ENCODE measurements around the gene ITSN1.
A peak's percentile ranks its signal among the peaks of the same experiment; 100 is the strongest.
"Not testable (repeated sequence)": the region's sequence is repeated elsewhere in the genome, so short reads cannot be mapped to it uniquely, and the experiment has no call there.

Gene ITSN1

GRCh38 chr21:33899199-33899598 lies 256.9 kb downstream of the ITSN1 start:
- DNase-seq: no peak

GRCh38 chr21:33901412-33902288 lies 259.3 kb downstream of the ITSN1 start:
- DNase-seq: peak; percentile 16

DNA sequence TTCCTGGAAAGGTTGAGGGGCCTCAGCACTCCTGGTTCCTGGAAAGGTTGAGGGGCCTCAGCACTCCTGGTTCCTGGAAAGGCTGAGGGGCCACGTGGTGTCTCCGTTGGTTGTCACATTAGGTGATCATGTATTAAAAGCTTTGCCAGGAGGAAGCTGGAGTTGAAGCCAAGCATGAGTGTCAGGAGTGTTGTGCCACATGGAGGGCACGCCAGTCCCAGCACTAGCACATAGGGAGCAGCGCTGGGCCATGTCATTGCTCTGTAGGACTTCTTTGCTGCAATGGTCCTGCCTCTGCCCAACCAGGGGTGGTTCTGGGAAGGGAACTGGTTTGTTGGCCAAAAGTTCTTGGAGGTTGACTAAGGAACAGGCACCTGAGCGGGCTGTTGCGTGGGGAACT lies 260.0 kb downstream of the ITSN1 start:
- no peak for DNase-seq

GRCh38 chr21:33904041-33904440 lies 261.7 kb downstream of the ITSN1 start:
- no peak for DNase-seq

- no peak for DNase-seq
These were observed 266.5 kb downstream of the ITSN1 start for GRCh38 chr21:33908760-33909159.

DNA sequence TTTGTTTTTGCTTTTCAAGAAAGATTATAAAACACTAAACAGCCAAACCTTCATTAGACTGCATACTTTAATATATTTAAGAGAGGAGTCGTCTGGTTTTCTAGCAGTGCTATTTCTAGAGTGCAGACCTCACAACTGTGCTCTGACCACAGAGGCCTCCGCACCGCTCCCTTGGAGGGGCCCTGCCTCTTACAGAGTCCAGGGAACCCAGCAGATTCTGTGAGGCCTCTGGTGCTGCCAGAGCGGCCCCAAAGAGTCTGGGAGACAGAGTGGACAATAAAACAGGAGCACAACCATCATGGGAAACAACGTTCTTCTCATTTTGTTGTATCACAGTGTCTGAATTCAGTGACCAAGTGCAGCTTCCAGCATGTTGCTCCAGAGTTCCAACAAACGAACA lies 267.5 kb downstream of the ITSN1 start:
- DNase-seq: no peak

DNA sequence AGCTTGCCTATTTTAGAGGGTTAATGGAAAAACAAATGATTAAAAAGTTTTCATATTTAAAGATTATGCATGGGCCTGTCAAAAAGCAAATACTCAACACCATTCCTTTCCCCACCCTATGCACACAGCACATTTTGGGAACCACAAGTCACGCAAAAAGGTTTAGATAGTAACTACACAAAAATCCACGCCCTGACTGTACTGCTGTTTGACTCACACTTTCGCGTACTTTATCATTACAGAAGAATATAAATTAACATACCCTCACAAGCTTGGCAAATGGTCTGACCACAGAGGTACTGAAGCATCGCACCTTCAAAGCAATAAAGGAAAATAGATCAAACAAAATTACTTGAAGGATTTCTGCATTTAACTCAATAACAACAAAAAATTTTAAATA lies 271.9 kb downstream of the ITSN1 start:
- peak; percentile 34 for DNase-seq

- DNase-seq: peak; percentile 99
These were observed 273.3 kb downstream of the ITSN1 start, which contains the start of gene ATP5PO for GRCh38 chr21:33915368-33916199. ATP5PO (minus strand) TSS chr21:33915804; CDS start chr21:33915763, 41 bp downstream.

- DNase-seq: no peak
These were observed 273.9 kb downstream of the ITSN1 start for GRCh38 chr21:33916200-33916567.

- no peak for DNase-seq
These were observed 275.1 kb downstream of the ITSN1 start for GRCh38 chr21:33917421-33917820.

- peak; percentile 91 for DNase-seq
These were observed 281.9 kb downstream of the ITSN1 start for GRCh38 chr21:33924079-33924765.

GRCh38 chr21:33924766-33925100 lies 282.4 kb downstream of the ITSN1 start:
- DNase-seq: no peak

DNA sequence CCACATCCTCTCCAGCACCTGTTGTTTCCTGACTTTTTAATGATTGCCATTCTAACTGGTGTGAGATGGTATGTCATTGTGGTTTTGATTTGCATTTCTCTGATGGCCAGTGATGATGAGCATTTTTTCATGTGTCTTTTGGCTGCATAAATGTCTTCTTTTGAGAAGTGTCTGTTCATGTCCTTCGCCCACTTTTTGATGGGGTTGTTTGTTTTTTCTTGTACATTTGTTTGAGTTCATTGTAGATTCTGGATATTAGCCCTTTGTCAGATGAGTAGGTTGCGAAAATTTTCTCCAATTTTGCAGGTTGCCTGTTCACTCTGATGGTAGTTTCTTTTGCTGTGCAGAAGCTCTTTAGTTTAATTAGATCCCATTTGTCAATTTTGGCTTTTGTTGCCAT lies 283.9 kb downstream of the ITSN1 start:
- DNase-seq: not testable (repeated sequence)

DNA sequence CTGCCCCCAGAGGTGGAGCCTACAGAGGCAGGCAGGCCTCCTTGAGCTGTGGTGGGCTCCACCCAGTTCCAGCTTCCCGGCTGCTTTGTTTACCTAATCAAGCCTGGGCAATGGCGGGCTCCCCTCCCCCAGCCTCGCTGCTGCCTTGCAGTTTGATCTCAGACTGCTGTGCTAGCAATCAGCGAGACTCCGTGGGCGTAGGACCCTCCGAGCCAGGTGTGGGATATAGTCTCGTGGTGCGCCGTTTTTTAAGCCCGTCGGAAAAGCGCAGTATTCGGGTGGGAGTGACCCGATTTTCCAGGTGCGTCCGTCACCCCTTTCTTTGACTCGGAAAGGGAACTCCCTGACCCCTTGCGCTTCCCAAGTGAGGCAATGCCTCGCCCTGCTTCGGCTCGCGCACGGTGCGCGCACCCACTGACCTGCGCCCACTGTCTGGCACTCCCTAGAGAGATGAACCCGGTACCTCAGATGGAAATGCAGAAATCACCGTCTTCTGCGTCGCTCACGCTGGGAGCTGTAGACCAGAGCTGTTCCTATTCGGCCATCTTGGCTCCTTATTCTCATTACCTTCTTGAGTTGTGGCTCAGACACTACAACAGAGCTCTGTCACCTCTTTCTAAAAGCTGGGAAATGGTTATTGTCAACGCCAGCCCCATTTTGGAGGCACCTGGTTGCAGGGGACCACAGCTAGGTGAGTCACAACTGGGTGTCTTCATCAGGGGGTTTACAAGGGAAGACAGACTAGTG lies 288.9 kb downstream of the ITSN1 start:
- DNase-seq: peak; percentile 67

DNA sequence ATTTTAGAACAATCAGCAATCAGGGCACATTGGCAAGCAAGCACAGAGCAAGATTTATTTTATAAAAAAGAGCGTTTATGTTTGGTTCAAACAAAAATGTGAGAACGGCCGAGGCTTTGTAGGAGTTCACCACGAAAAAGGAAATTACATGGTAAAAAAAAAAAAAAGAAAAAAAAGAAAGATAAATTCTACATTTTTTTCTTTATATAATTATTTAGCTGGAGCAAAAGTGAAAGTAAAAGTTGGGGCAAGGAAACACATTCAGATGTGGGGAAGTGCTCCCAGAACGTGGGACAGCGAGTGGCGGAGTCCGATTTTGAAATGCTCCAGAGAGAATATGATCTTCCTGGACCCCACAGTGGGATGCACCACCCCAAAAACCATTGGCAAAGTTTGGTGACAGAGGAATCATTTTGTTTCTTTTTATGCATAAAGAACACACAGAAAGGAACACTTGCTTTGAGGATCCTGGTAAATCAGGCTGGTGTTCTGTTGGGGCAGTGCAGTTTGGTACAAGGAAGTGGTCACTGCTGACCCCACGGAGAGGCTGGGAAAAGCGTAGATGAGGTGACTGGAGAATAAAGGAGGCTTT lies 289.6 kb downstream of the ITSN1 start:
- DNase-seq: peak; percentile 43

DNA sequence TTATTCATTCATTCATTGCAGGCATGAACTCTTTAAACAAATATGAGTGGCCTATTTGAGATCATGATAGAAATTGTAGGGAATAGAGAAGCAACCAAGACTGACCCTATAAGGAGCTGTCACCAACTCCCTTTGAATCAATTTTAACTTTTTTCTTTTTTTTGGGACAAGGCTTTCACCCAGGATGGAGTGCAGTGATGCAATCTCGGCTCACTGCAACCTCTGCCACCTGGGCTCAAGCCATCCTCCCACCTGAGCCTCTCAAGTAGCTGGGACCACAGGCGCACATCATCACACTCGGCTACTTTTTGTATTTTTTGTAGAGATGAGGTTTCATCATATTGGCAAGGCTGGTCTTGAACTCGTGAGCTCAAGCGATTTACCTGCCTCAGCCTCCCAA lies 290.4 kb downstream of the ITSN1 start:
- no peak for DNase-seq

GRCh38 chr21:33936301-33937038 lies 294.2 kb downstream of the ITSN1 start:
- DNase-seq: peak; percentile 36

GRCh38 chr21:33937146-33937545 lies 294.8 kb downstream of the ITSN1 start:
- DNase-seq: no peak

DNA sequence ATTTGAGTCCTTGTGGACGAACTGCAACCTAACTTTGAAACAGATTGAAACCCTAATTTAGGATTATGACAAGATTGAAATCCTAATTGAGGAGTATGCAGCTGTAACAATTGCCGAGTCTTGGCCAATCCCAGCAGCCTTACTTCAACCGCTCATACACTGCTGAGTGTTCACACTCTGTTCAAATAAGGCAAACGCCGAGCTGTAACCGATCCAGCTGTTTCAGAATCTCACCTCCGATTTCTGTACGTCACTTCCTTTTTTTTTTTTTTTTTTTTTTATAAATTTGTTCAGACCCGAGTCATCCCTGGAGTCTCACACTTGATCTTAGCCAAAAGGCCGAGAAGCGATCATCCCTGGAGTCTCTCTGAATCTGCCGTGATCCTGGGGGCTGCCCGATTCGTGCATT lies 295.6 kb downstream of the ITSN1 start:
- peak; percentile 70 for DNase-seq

- DNase-seq: no peak
These were observed 296.1 kb downstream of the ITSN1 start for GRCh38 chr21:33938381-33938780.

- no peak for DNase-seq
These were observed 296.9 kb downstream of the ITSN1 start for GRCh38 chr21:33939226-33939625.
